OCI-LY3 (cell line): ENCODE results near the gene SCN4B.

Experiments
- H2AFZ ChIP-seq: fragments of 200-600, 300-600 bp; shearing (Covaris generic); 2 replicates; pipeline ENCODE4 v1.6.0; 2014; ENCODE audit warnings: antibody characterized with exemption, low read depth, low read length
- H3K27ac ChIP-seq: fragments of 200-600, 300-600 bp; sonication (generic); 2 replicates; pipeline ENCODE4 v1.5.1; 2014; ENCODE audit warnings: mild to moderate bottlenecking, low read length, moderate library complexity, mixed read lengths
- H3K27me3 ChIP-seq: fragments of 200-600, 300-600 bp; sonication (generic); 2 replicates; pipeline ENCODE4 v1.6.1; 2014; ENCODE audit warnings: low read depth, low read length, mixed read lengths
- H3K36me3 ChIP-seq: fragments of 200-600, 300-600 bp; sonication (generic); replicated peaks from 2 replicates; pipeline ENCODE3; 2014; ENCODE audit warnings: low read depth, low read length, mixed read lengths
- H3K4me1 ChIP-seq: fragments of 300-600, 200-600 bp; sonication (generic); 2 replicates; pipeline ENCODE4 v1.6.1; 2014; ENCODE audit warnings: low read length, mixed read lengths
- H3K4me2 ChIP-seq: fragments of 200-600, 300-600 bp; sonication (generic); 2 replicates; pipeline ENCODE4 v1.6.1; 2014; ENCODE audit warnings: low read length, mixed read lengths
- H3K4me3 ChIP-seq: fragments of 300-600, 200-600 bp; sonication (generic); 2 replicates; pipeline ENCODE4 v1.5.1; 2014; ENCODE audit warnings: antibody characterized with exemption, mild to moderate bottlenecking, low read length, moderate library complexity
- H3K79me2 ChIP-seq: fragments of 300-600, 200-600 bp; shearing (Covaris generic); 2 replicates; pipeline ENCODE4 v1.6.1; 2014; ENCODE audit warnings: mild to moderate bottlenecking, low read length, mixed read lengths
- H3K9ac ChIP-seq: fragments of 300-600, 200-600 bp; shearing (Covaris generic); 2 replicates; pipeline ENCODE4 v1.6.0; 2014; ENCODE audit warnings: mild to moderate bottlenecking, low read length, moderate library complexity
- H3K9me3 ChIP-seq: fragments of 200-600, 300-600 bp; shearing (Covaris generic); 2 replicates; pipeline ENCODE4 v1.6.1; 2014; ENCODE audit warnings: low read length, mixed read lengths; ENCODE audit not compliant: insufficient read depth
- H4K20me1 ChIP-seq: fragments of 200-600, 300-600 bp; sonication (generic); 2 replicates; pipeline ENCODE4 v1.6.1; 2016; ENCODE audit warnings: low read length, mixed read lengths; ENCODE audit not compliant: insufficient read depth
- EZH2phosphoT487 ChIP-seq: fragments of 200-600 bp; shearing (Covaris generic); IDR thresholded peaks from 2 replicates; pipeline ENCODE4 v1.6.1; 2018; ENCODE audit warnings: antibody characterized with exemption, mixed run types, low read depth
- TF ChIP-seq, protein P1 (sequence below): fragments of 200-600, 300-600 bp; sonication (generic); IDR thresholded peaks from 2 replicates; pipeline ENCODE4 v1.5.1; 2014; ENCODE audit warnings: antibody characterized with exemption, low read length, low read depth

SCN4B gene

GRCh38 chr11:118175993-118176777 lies 23.6 kb upstream of the SCN4B start, which contains the start of gene SCN2B:
Gene SCN2B, minus strand, starts transcription at chr11:118176639. Its CDS starts 208 bp downstream, at chr11:118176431.
- Histone ChIP-seq H3K4me1 (peaks cover 33% of the 10 kb centered on the region), H3K36me3 (no peaks in the 10 kb centered on the region), H3K27me3 (no peaks in the 10 kb centered on the region), H3K9ac (peak within 1 kb of the TSS; percentile 48), H4K20me1 (no peaks in the 10 kb centered on the region), H3K4me3 (peak within 1 kb of the TSS; percentile 78), H3K4me2 (peak within 1 kb of the TSS; percentile 96), H3K79me2 (no peaks in the 10 kb centered on the region), H3K27ac (no peak within 1 kb of the TSS), H2AFZ (peak within 1 kb of the TSS; percentile 99), H3K9me3 (no peaks in the 10 kb centered on the region)
- TF ChIP-seq, protein P1, sequence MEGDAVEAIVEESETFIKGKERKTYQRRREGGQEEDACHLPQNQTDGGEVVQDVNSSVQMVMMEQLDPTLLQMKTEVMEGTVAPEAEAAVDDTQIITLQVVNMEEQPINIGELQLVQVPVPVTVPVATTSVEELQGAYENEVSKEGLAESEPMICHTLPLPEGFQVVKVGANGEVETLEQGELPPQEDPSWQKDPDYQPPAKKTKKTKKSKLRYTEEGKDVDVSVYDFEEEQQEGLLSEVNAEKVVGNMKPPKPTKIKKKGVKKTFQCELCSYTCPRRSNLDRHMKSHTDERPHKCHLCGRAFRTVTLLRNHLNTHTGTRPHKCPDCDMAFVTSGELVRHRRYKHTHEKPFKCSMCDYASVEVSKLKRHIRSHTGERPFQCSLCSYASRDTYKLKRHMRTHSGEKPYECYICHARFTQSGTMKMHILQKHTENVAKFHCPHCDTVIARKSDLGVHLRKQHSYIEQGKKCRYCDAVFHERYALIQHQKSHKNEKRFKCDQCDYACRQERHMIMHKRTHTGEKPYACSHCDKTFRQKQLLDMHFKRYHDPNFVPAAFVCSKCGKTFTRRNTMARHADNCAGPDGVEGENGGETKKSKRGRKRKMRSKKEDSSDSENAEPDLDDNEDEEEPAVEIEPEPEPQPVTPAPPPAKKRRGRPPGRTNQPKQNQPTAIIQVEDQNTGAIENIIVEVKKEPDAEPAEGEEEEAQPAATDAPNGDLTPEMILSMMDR: no peak
- no peak for TF ChIP-seq EZH2phosphoT487

GRCh38 chr11:118175031-118175992 lies 22.7 kb upstream of the SCN4B start:
- Histone ChIP-seq H3K9me3 (no peaks in the 10 kb centered on the region), H2AFZ (no peak overlapping the region), H3K27me3 (no peaks in the 10 kb centered on the region), H3K4me3 (peak overlapping the region; percentile 78; the same call in 1 of the 2 replicates), H3K9ac (0 out of 2 replicates have a peak overlapping the region, but pooled peaks have one; percentile 48), H3K79me2 (no peaks in the 10 kb centered on the region), H3K4me2 (peak overlapping the region; percentile 96), H3K36me3 (no peaks in the 10 kb centered on the region), H3K4me1 (peaks cover 30% of the 10 kb centered on the region), H3K27ac (no peak overlapping the region), H4K20me1 (no peaks in the 10 kb centered on the region)
- TF ChIP-seq EZH2phosphoT487: no peak
- TF ChIP-seq, protein P1: no peak

- Histone ChIP-seq H3K4me3 (no peak overlapping the region), H3K27me3 (0 out of 2 replicates have a peak, but pooled peaks cover 6% of the 10 kb centered on the region), H3K9ac (no peak overlapping the region), H3K4me1 (peaks cover 21% of the 10 kb centered on the region), H3K27ac (no peak overlapping the region), H3K4me2 (no peak overlapping the region), H3K9me3 (no peaks in the 10 kb centered on the region), H2AFZ (no peak overlapping the region), H4K20me1 (no peaks in the 10 kb centered on the region), H3K79me2 (no peaks in the 10 kb centered on the region), H3K36me3 (no peaks in the 10 kb centered on the region)
- TF ChIP-seq, protein P1: no peak
- TF ChIP-seq EZH2phosphoT487: no peak
Measured at GRCh38 chr11:118174006-118174567, 21.5 kb upstream of the SCN4B start.

DNA sequence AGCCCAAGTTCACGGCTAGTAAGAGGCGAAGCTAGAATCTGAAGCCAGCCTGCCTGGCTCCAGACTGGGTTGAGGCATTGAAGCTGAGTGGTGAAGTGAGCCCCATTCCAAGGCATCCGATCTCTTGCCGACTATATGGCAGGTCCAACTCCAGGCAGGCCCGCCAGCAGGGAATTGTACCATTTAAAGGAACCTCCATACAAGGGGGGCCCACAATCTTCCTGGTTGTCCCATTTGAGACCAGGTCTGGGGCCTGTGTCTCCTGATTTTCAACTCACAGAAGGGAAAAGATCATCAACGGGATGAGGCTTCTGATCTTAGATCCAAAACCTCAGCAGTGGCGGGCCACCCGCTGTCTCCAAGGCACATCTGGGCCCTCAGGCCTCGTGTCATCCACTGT lies 19.7 kb upstream of the SCN4B start:
- Histone ChIP-seq H3K9ac (no peak overlapping the region), H3K4me3 (no peak overlapping the region), H2AFZ (no peak overlapping the region), H3K27me3 (0 out of 2 replicates have a peak, but pooled peaks cover 6% of the 10 kb centered on the region), H3K9me3 (no peaks in the 10 kb centered on the region), H3K36me3 (no peaks in the 10 kb centered on the region), H3K79me2 (no peaks in the 10 kb centered on the region), H4K20me1 (no peaks in the 10 kb centered on the region), H3K4me2 (no peak overlapping the region), H3K27ac (no peak overlapping the region), H3K4me1 (peaks cover 21% of the 10 kb centered on the region)
- TF ChIP-seq, protein P1: no peak
- TF ChIP-seq EZH2phosphoT487: no peak
